ENCODE data around the gene ELF2.
A peak's percentile ranks its signal among the peaks of the same experiment; 100 is the strongest.
"Not testable (repeated sequence)": the region's sequence is repeated elsewhere in the genome, so short reads cannot be mapped to it uniquely, and the experiment has no call there.

The ELF2 gene

DNA sequence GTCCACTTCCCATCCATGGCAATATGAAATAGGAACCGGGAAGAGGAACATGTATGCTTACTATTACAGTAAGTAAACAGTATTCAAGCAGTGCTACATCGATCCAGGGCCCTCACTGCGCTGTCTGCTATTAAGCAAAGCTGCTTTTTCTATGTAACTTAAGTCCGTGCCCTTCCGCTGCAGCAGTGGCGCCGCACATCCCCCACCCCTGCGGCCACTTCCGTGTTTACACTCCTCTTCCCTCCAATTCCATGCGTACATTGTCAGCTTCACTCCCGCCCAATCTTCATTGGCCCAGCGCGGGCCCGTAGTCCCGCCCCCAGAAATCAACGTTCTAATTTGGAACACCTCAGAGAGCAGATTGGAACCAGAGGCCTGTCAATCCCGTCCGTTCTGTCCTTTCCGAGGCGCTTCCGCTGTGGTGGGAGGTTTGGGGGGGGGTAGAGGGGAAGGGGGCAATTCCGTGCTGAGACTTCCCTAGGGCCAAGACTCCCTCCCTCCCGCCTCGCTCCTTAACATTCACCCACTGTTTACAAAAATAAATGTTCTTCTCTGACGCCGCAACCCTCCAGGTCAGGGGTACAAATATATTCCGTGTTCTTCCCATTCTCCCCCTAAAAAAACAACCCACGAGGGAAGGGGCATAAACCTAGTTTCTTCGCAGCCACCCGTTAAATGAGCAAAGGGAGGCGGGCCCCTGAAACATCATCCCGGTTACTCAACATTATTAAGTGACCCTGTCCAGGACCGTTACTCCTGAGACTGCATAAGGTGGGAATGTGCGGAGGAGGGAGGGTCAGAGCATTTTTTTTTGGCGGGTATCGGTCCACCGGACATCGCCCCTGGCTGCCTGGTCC lies 94.0 kb downstream of the ELF2 start:
- TF ChIP-seq, protein P1, sequence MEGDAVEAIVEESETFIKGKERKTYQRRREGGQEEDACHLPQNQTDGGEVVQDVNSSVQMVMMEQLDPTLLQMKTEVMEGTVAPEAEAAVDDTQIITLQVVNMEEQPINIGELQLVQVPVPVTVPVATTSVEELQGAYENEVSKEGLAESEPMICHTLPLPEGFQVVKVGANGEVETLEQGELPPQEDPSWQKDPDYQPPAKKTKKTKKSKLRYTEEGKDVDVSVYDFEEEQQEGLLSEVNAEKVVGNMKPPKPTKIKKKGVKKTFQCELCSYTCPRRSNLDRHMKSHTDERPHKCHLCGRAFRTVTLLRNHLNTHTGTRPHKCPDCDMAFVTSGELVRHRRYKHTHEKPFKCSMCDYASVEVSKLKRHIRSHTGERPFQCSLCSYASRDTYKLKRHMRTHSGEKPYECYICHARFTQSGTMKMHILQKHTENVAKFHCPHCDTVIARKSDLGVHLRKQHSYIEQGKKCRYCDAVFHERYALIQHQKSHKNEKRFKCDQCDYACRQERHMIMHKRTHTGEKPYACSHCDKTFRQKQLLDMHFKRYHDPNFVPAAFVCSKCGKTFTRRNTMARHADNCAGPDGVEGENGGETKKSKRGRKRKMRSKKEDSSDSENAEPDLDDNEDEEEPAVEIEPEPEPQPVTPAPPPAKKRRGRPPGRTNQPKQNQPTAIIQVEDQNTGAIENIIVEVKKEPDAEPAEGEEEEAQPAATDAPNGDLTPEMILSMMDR (IDR thresholded peaks at IDR 0.05; ENCODE audit: insufficient read depth, low read length, poor library complexity, severe bottlenecking) = no peak
- Histone ChIP-seq H3K4me3 (replicated peaks; ENCODE audit: low read depth, low read length) (peak overlapping the region; percentile 96), H3K36me3 (ENCODE audit: control insufficient read depth, insufficient read depth, low read length) (no peaks in the 10 kb centered on the region), H3K27me3 (replicated peaks; ENCODE audit: control insufficient read depth, insufficient read depth, low read length) (no peaks in the 10 kb centered on the region)
- peak; percentile 97 for DNase-seq (ENCODE audit: extremely low read depth, insufficient read length)

DNA sequence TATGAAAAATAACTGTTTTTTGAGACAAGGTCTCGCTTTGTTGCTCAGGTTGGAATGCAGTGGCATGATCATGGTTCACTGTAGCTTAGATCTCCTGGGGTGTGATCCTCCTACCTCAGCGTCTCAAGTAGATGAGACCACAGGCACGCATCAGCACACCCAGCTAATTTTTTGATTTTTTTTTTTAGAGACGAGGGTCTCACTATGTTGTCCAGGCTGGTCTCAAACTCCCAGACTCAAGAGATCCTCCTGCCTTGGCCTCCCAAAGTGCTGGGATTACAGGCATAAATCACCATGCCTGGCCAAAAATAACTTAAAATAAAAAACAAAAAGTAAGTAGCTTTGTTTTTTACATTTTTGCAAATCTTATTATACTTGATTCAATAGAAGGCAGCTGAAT lies 98.1 kb downstream of the ELF2 start:
- TF ChIP-seq, protein P1 (IDR thresholded peaks at IDR 0.05; ENCODE audit: insufficient read depth, low read length, poor library complexity, severe bottlenecking) = no peak
- DNase-seq (ENCODE audit: extremely low read depth, insufficient read length) = no peak
- Histone ChIP-seq H3K27me3 (replicated peaks; ENCODE audit: control insufficient read depth, insufficient read depth, low read length) (no peaks in the 10 kb centered on the region), H3K4me3 (replicated peaks; ENCODE audit: low read depth, low read length) (no peak overlapping the region), H3K36me3 (ENCODE audit: control insufficient read depth, insufficient read depth, low read length) (no peaks in the 10 kb centered on the region)

DNA sequence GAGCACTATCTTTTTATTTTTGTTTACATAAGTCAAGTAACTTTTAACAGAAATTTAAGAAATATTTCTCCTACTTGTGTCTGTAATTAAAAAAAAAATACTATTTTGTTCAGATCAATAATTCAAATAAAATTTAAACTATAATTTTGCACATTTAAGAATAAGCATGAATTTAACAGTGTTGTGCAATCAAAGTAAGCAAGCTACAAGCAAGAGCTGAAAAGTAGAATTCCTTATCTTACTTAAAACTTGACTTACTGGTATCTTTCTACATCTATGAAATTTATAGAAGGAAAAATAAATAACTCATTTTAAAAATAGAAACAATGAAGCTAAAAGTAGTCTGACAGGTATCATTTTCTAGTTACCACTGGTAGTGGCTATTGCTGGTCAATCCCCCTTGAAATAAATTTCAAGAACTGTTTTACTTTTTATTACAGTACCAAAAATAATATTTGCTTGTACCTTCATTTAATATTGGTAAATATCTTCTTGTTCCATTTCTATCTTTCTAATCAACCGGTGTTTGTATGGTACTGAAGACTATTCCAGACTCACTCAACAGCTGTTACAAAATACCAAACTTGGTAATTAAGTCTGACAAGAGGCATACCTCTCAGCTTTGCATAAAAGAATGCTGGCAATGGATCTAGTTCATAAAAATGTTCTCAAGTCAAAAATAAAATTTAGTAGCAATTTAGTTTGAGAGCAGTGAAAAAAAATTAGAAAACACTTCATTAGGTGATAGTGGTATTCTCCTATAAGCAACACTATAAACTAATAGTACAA lies 99.3 kb downstream of the ELF2 start:
- TF ChIP-seq, protein P1 (IDR thresholded peaks at IDR 0.05; ENCODE audit: insufficient read depth, low read length, poor library complexity, severe bottlenecking) = no peak
- H3K4me3 ChIP-seq (replicated peaks; ENCODE audit: low read depth, low read length) = no peak overlapping the region
- DNase-seq (ENCODE audit: extremely low read depth, insufficient read length) = no peak
- no peaks in the 10 kb centered on the region for H3K36me3 ChIP-seq (ENCODE audit: control insufficient read depth, insufficient read depth, low read length)
- no peaks in the 10 kb centered on the region for H3K27me3 ChIP-seq (replicated peaks; ENCODE audit: control insufficient read depth, insufficient read depth, low read length)

DNA sequence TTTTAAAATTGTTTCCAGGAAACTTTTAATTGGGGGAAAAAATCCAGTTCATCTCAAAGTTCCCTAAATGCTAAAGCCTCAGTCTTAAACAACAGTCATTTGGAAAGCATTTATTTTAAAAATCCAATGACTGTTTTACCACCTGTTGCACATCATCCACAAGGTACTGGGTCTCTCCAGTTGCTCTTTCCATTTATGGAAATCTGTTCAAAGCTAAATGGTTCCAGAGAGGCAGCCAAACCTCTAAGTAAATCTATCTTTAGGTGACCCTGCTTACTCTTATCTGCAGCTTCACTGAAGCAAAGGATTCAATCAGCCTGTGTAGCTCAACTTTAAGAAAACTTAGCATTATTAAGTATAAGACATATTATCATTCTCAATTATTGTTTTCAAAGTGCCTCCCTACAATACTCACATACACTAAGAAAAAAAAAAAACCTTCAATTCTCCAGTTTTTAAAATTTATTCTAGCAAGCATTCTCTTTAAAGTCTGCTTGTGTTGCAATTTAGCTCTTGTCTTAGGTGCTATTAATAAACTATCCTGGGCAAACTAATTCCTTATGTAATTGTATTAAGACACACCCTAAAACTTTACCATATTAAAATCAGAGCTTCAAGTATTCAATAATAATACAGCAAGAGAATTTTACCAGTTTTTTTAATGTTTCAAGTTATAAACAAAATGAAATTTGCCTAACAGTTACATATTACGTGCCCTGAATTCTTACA lies 100.8 kb downstream of the ELF2 start:
- no peaks in the 10 kb centered on the region; the same call in 1 of the 2 replicates for H3K36me3 ChIP-seq (ENCODE audit: control insufficient read depth, insufficient read depth, low read length)
- no peaks in the 10 kb centered on the region for H3K27me3 ChIP-seq (replicated peaks; ENCODE audit: control insufficient read depth, insufficient read depth, low read length)
- no peak for DNase-seq (ENCODE audit: extremely low read depth, insufficient read length)
- TF ChIP-seq, protein P1 (IDR thresholded peaks at IDR 0.05; ENCODE audit: insufficient read depth, low read length, poor library complexity, severe bottlenecking) = no peak
- H3K4me3 ChIP-seq (replicated peaks; ENCODE audit: low read depth, low read length) = no peak overlapping the region

DNA sequence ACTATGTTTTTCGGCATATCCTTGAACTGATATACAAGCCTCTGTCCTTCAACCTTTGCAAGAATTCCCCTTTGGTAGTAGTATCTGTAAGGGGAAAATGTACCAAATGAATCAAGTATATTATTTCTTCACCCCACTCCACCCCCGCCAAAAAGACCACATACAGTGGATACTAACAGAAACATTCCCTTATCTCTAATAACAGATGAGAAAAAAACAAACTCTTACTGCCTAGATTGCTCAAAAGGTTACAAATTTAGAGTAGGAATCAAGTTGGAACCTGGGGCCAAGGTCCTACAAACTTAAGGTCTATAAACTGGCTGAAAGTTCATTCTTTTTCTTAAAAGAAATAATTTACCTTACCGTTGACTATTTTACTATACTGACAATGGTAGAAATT lies 116.4 kb downstream of the ELF2 start:
- TF ChIP-seq, protein P1 (IDR thresholded peaks at IDR 0.05; ENCODE audit: insufficient read depth, low read length, poor library complexity, severe bottlenecking) = no peak
- Histone ChIP-seq H3K36me3 (ENCODE audit: control insufficient read depth, insufficient read depth, low read length) (peaks cover 7% of the 10 kb centered on the region), H3K27me3 (replicated peaks; ENCODE audit: control insufficient read depth, insufficient read depth, low read length) (no peaks in the 10 kb centered on the region), H3K4me3 (replicated peaks; ENCODE audit: low read depth, low read length) (no peak overlapping the region)
- DNase-seq (ENCODE audit: extremely low read depth, insufficient read length) = no peak

DNA sequence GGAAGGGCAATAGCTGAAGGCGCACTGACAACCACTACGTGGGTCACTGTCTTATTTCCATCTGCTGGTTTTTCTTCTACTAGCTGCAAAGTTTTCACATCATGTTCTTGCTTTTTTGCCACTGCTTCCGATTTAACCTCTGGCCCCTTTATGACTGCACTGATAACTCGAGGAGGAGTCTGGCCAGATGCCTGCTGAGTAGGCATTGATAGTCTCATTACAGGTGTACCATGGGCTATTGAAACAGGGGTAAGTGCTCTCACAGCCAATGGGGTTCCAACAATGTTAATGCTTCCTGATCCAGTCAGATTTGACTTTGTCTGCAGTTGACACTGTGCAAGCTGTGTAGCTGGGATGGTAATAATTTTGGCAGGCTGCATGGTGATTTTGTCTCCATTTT lies 118.0 kb downstream of the ELF2 start:
- not testable (repeated sequence) for H3K36me3 ChIP-seq (ENCODE audit: control insufficient read depth, insufficient read depth, low read length); H3K4me3 ChIP-seq (replicated peaks; ENCODE audit: low read depth, low read length); DNase-seq (ENCODE audit: extremely low read depth, insufficient read length); H3K27me3 ChIP-seq (replicated peaks; ENCODE audit: control insufficient read depth, insufficient read depth, low read length)
